ENCODE results near the gene ACAP2. TPM values are rescaled to one million over a fixed set of nuclear protein-coding genes. Genes with fewer than 3 reads are reported as not detected.

Gene ACAP2
- total and polyA plus RNA-seq, 2 donors from 2014 or later = 4.6 to 50.1 TPM

DNA sequence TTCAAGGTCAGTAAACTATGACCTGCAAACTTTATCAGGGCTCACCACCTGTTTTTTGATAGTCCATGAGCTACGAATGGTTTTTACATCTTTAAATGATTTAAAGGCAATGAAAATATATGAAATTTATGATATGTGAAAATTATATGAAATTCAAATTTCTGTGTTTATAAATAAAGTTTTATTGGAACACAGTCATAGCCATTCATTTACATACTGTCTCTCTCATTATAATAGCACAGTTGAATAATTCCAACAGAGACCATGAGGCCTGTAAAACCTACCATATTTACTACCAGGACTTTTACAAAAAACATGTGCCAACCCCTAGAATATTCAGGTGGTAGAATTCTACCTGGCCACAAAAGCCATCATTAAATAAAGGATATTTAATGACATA is 107.9 kb downstream of the ACAP2 start:
- Histone ChIP-seq H3K4me1 (ENCODE audit: control insufficient read depth in 2 of 3, insufficient read depth in 2 of 3, low read depth in 1 of 3, low read length in 3 of 3) (no peaks in the 10 kb centered on the region), H3K36me3 (ENCODE audit: control insufficient read depth in 2 of 3, insufficient read depth in 3 of 3, low read length in 3 of 3) (peaks cover 0 to 2% (median 2%) of the 10 kb centered on the region in 3 donors), H3K27me3 (ENCODE audit: control insufficient read depth, insufficient read depth, low read length) (no peaks in the 10 kb centered on the region), H3K4me3 (ENCODE audit: low read length in 3 of 3) (no peak overlapping the region), H3K27ac (ENCODE audit: low read depth in 2 of 2, low read length in 2 of 2) (no peak overlapping the region), H3K9me3 (ENCODE audit: control insufficient read depth in 2 of 3, insufficient read depth in 1 of 3, low read length in 3 of 3) (no peaks in the 10 kb centered on the region), H3K9ac (ENCODE audit: low read length in 3 of 3) (no peak overlapping the region)
- FAIRE-seq (no peak), DNase-seq (no peak)
- intact Hi-C loops (cut with DNase I) = no loop called here
- TF ChIP-seq, protein P1, sequence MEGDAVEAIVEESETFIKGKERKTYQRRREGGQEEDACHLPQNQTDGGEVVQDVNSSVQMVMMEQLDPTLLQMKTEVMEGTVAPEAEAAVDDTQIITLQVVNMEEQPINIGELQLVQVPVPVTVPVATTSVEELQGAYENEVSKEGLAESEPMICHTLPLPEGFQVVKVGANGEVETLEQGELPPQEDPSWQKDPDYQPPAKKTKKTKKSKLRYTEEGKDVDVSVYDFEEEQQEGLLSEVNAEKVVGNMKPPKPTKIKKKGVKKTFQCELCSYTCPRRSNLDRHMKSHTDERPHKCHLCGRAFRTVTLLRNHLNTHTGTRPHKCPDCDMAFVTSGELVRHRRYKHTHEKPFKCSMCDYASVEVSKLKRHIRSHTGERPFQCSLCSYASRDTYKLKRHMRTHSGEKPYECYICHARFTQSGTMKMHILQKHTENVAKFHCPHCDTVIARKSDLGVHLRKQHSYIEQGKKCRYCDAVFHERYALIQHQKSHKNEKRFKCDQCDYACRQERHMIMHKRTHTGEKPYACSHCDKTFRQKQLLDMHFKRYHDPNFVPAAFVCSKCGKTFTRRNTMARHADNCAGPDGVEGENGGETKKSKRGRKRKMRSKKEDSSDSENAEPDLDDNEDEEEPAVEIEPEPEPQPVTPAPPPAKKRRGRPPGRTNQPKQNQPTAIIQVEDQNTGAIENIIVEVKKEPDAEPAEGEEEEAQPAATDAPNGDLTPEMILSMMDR (IDR thresholded peaks at IDR 0.05; ENCODE audit: borderline replicate concordance, extremely low read depth, insufficient read depth) = no peak

DNA sequence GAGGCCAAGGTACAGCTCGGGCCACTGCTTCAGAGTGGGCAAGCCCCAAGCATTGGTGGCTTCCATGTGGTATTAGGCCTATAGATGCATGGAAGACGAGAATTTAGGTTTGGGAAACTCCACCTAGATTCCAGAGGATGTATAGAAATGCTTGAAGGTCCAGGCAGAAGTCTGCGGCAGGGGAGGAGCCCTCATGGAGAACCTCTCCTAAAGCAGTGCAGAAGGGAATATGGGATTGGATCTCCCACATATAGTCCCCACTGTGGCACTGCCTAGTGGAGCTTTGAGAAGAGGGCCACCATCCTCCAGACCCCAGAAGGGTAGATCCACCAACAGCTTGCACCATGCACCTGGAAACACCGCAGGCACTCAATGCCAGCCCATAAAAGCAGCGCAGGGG is 123.8 kb downstream of the ACAP2 start:
- no peak overlapping the region for H3K4me3 ChIP-seq (ENCODE audit: low read length in 3 of 3)
- H3K27me3 ChIP-seq (ENCODE audit: control insufficient read depth, insufficient read depth, low read length) = no peaks in the 10 kb centered on the region
- TF ChIP-seq, protein P1 (IDR thresholded peaks at IDR 0.05; ENCODE audit: borderline replicate concordance, extremely low read depth, insufficient read depth) = no peak
- H3K9ac ChIP-seq (ENCODE audit: low read length in 3 of 3) = no peak overlapping the region
- DNase-seq = no peak
- FAIRE-seq = no peak
- peaks cover 0 to 7% (median 2%) of the 10 kb centered on the region in 3 donors for H3K36me3 ChIP-seq (ENCODE audit: control insufficient read depth in 2 of 3, insufficient read depth in 3 of 3, low read length in 3 of 3)
- no peak overlapping the region for H3K27ac ChIP-seq (ENCODE audit: low read depth in 2 of 2, low read length in 2 of 2)
- no peaks in the 10 kb centered on the region for H3K9me3 ChIP-seq (ENCODE audit: control insufficient read depth in 2 of 3, insufficient read depth in 1 of 3, low read length in 3 of 3)
- intact Hi-C loops (cut with DNase I) = no loop called here
- H3K4me1 ChIP-seq (ENCODE audit: control insufficient read depth in 2 of 3, insufficient read depth in 2 of 3, low read depth in 1 of 3, low read length in 3 of 3) = no peaks in the 10 kb centered on the region

DNA sequence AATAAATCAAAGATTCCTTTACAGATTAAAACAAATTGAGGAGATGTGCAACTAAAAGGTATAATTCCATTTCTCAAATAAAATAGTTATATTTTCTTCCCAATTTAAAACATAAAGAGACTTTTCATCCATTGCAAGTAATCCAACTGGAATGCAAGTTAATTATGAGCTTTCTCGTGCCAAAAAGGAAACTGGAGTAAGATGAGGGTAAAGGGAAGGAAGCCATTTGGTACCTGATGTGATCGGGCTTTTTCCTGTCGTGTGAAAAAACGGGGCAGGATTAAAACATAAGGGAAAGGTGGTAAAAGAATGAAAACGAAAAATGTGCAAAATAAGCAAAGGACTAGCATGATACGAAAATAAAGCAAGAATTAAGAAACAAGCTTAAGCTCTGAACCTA is 130.1 kb downstream of the ACAP2 start:
- FAIRE-seq = no peak
- H3K4me3 ChIP-seq (ENCODE audit: low read length in 3 of 3) = no peak overlapping the region

More for the DNA sequence above, 130.1 kb downstream of the ACAP2 start:
- Histone ChIP-seq H3K27me3 (ENCODE audit: control insufficient read depth, insufficient read depth, low read length) (no peaks in the 10 kb centered on the region), H3K36me3 (ENCODE audit: control insufficient read depth in 2 of 3, insufficient read depth in 3 of 3, low read length in 3 of 3) (peaks cover 0 to 2% (median 0%) of the 10 kb centered on the region in 3 donors), H3K27ac (ENCODE audit: low read depth in 2 of 2, low read length in 2 of 2) (no peak overlapping the region), H3K4me1 (ENCODE audit: control insufficient read depth in 2 of 3, insufficient read depth in 2 of 3, low read depth in 1 of 3, low read length in 3 of 3) (no peaks in the 10 kb centered on the region), H3K9ac (ENCODE audit: low read length in 3 of 3) (no peak overlapping the region), H3K9me3 (ENCODE audit: control insufficient read depth in 2 of 3, insufficient read depth in 1 of 3, low read length in 3 of 3) (no peaks in the 10 kb centered on the region)
- TF ChIP-seq, protein P1 (IDR thresholded peaks at IDR 0.05; ENCODE audit: borderline replicate concordance, extremely low read depth, insufficient read depth) = no peak
- intact Hi-C loops (cut with DNase I) = no loop called here
- DNase-seq = peak in 1 of 5 donors; percentile 2
